Lung microvascular endothelial cell (primary cell): ENCODE measurements around the gene ANKRD33. TPM values are rescaled to one million over a fixed set of nuclear protein-coding genes. Genes with fewer than 3 reads are reported as not detected.
A peak's percentile ranks its signal among the peaks of the same experiment; 100 is the strongest.

ENCODE experiments used
- DNase-seq, 2 donors: peaks; one replicate each; pipeline versions ENCODE4 v3.0.0 to v3.0.0-alpha.2; 2010; ENCODE audit warnings: low read depth in 2 of 2
- total RNA-seq: library from RNA; depleted of rRNA; stranded (reverse); fragments of >200 nt; gene quantifications from 2 replicates; pipeline ENCODE4 v1.2.1, GENCODE V29; 2014

The ANKRD33 gene
- total RNA-seq, 1 donor from 2014 or later, result not detected

- DNase-seq, result peak; percentile 26 to 31
These were observed 32.1 kb upstream of the ANKRD33 start for GRCh38 chr12:51855586-51856428.

GRCh38 chr12:51860986-51861385, 26.9 kb upstream of the ANKRD33 start:
- DNase-seq, result no peak

GRCh38 chr12:51862947-51863346, 25.0 kb upstream of the ANKRD33 start:
- no peak for DNase-seq

- DNase-seq, result no peak
These were observed 24.5 kb upstream of the ANKRD33 start for GRCh38 chr12:51863363-51863932.

DNA sequence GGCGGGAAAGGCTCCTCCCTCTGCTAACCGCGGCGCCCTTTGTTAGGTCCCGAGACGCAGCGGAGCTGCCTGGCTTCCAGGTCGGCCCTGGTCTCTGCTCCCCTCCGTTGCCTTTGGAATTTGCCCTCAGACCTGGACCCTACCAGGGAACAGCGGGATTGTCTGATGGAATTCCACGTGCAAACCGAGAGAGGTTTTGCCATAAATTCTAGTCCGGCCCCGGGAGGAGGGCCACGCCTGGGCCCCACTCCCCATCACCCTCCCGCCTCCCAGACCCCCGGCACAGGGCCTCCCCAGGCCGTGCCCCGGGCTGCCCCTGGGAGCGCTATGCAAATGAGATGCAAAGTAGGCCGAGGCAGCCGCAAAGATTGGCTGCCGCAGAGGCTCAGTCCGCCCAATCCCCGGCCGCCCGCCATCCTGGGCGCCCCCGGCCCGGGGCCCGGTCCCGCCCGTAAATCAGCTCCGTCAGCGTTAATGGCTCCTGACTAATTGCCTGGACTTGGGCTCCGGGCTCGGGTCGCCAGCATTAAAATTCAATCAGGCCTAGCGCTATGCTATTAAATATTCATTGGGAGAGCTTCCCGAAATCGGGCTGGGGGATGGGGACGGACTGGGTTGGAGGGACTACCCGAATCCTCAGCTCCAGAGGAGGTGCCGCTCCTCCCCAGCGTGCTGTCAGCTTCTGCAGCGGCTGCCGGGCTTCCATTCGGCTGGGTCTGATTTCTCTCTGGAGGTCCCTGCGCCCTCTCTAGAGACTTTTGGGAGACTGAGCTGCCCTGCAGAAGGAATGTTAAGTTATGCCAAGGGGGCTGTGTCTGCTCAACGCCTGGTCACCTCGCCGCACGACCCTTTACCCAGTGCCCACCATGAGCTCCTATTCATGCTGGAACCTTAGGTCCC, 23.7 kb upstream of the ANKRD33 start:
- DNase-seq, result peak in 1 of 2 donors; percentile 20

DNA sequence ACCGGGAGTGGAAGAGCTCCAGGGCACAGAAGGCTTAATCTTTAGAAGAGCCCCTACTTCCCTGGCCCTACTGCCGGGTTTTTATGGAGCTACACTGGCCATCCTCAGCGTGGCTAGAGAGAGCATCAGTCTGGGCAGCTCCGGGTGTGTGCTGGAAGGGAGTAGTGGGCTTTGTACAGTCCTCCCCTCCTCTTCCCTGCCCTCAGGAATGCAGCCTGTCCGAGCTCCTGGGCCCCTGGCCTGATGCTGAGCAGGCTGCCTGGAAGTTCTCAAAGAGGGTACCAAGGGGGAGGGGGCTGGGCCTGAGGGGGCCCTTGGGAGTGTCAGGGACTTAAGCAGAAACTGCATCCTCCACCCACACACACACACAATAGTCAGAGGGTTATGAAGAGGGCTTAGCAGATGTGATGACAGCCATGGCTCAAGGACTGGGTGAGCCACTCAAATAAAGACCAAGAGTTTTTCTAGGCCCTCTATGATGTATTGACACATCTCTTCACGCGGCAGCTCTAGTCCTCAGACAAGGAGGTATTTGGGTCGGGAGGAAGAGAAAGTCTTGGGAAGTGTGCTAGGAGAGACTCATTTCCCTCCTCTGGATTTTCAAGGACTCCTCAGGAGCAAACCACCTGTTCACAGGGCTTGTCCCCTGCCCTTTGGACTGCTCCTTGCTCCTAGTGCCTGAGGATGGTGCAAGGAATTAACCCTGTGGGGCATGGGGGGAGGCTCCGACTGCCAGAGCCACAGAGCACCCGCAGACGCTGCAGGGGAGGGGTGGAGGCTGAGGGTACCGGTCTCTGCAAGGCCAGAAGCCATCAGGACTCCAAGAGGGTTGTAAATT, 22.9 kb upstream of the ANKRD33 start:
- no peak for DNase-seq

DNA sequence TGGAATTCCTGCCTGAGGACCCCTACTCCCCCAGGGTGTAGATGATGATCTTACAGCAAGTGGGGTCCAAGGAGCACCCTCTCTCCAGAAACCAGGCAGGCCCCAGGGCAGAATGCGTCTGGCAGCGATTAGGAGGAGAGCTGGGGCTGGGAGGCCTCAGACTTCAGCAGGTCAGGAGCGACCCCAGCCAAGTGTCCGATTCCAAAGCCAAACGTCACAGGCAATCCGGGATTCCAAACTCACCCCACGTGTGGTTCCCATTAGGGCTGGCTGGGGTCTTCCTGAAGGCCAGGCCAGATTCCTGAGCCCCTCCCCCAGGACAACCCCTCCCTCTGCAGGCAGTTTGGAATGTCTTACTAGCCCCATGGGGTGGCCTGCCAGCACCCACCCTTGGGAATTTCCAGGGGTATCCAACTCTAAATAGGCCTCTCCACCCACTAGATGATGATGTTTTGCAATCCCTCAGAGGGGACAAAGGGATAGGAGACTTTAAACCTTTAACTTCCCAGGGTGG, 22.1 kb upstream of the ANKRD33 start:
- DNase-seq, result no peak

- no peak for DNase-seq
These were observed 21.6 kb upstream of the ANKRD33 start for GRCh38 chr12:51866324-51866723.

DNA sequence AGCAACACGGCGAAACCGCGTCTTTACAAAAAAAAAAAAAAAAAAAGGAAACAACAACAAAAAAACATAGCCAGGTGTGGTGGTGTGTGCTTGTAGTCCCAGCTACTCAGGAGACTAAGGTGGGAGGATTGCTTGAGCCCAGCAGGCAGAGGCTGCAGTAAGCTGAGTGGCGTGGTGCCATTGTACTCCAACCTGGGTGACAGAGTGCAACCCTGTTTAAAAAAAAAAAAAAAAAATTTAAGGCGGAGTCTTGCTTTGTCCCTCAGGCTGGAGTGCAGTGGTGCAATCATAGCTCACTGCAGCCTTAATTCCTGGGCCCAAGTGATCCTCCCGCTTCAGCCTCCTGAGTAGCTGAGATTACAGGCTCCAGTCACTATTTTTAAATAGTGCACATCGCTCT, 21.1 kb upstream of the ANKRD33 start:
- no peak for DNase-seq

DNA sequence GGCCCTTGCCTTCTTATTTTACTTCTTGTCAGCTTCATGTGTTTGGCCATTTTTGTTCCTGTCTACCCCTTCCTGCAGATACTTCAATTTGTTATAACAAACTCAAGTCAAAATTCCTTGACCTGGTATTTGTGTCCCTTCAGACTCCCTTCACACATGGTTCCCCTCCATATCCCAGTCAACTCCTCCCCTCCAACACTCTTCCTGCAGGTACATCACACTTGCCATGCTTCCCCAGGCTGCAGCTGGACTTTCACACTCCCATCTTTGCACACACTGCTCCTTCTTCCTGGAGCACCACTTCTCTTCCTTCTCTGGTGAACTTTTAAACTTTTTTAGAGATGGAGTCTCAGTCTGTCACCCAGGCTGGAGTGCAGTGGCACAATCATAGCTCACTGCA, 20.5 kb upstream of the ANKRD33 start:
- no peak for DNase-seq

- no peak for DNase-seq
These were observed 20.0 kb upstream of the ANKRD33 start for GRCh38 chr12:51867796-51868428.

GRCh38 chr12:51868821-51869495, 18.9 kb upstream of the ANKRD33 start:
- DNase-seq, result no peak

GRCh38 chr12:51869496-51869865, 18.4 kb upstream of the ANKRD33 start:
- no peak for DNase-seq

- DNase-seq, result peak in 1 of 2 donors; percentile 40
These were observed 18.0 kb upstream of the ANKRD33 start for GRCh38 chr12:51869931-51870330.

DNA sequence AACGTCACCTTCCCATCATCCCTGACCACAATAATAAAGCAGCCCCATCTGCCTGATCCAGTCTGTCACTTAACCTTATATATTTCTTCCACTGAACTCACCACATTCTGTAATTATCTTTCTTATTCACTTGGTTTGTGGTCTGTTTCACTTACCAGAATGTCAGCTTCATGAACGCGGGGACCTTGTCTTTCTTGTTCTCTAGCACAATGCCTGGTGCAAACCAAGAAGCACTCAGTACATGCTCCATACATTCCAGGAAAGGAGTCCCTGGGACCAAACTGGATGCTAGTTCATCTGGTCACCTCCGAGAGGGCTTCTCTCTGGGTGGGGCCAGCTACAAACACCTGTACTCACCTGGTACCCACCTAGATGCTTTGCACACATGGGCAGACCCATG, 17.4 kb upstream of the ANKRD33 start:
- no peak for DNase-seq

DNA sequence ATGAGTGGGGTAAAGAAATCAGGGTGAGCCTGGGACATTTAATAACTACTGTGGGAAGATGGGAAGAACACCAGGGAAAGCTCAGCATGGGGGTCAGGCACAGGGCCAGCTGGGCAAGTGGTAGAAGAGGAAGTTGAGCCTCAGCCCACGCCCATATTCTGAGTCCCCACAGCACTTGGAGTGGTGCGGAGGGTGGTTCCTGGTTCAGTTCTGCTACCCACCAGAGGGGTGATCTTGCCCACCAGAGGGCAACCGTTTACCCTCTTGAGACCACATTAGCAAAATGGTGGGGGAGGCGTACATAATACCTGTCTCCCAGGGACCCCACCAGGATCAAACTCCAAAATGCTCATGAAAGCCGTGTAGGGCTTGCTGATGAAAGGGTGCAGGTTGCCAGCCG, 16.8 kb upstream of the ANKRD33 start:
- no peak for DNase-seq

GRCh38 chr12:51871918-51872688, 15.8 kb upstream of the ANKRD33 start:
- DNase-seq, result no peak

DNA sequence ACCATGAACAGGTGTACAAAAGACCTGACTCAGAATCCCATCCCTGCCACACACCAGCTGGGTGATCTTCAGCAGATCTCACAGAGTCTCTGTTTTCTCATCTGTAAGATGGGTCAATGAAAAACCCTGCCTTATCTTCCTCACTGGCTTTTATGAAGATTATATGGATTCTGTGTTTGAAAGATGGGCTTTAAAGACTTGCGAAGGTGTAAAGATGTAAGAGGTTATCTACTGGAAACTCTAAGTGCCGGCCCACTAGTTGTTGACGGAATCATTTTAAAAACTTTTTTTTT, 15.3 kb upstream of the ANKRD33 start:
- no peak for DNase-seq

DNA sequence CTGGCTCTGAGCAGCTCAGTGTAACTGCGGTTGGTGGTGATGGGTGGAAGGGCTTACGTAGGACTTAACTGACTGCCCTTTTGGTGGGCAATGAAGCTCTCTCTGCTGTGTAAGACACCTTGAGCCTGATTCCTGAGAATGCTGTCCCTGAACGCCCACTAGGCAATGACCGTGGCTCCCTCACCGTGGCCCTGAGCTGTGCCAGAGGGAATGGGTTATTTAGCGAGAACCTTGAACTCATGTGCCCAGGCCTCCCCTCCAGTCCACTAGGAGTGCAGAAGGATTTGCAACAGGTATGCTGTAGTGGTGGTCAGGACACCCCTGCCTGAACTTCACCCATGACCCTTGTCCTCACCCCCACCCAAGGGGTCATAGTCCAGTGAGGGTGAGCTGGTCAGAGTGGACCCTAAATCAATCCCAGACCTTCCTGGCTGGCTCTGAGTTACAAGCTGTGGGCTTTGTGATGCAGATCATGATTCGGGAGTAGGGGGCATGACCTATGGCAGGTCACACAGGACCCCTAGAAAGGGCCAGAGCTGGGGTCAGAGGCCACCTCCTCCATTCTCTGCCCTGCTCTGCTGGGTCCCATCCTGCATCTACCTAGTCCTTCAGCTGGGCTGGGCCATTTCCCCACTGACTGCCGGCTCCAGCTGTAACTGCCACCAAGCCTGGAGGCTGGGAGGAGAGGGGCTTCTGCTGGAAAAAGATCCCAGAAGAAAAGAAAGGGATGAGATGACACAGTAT, 14.5 kb upstream of the ANKRD33 start:
- DNase-seq, result no peak
